GM12872 (cell line): ENCODE results near the gene AGAP1.

Experiments
- TF ChIP-seq, protein P1 (sequence below): IDR thresholded peaks from 3 replicates; pipeline ENCODE4 v1.5.1; 2011; ENCODE audit warnings: low read depth, mild to moderate bottlenecking, low read length, moderate library complexity; ENCODE audit not compliant: insufficient read depth

The AGAP1 gene

DNA sequence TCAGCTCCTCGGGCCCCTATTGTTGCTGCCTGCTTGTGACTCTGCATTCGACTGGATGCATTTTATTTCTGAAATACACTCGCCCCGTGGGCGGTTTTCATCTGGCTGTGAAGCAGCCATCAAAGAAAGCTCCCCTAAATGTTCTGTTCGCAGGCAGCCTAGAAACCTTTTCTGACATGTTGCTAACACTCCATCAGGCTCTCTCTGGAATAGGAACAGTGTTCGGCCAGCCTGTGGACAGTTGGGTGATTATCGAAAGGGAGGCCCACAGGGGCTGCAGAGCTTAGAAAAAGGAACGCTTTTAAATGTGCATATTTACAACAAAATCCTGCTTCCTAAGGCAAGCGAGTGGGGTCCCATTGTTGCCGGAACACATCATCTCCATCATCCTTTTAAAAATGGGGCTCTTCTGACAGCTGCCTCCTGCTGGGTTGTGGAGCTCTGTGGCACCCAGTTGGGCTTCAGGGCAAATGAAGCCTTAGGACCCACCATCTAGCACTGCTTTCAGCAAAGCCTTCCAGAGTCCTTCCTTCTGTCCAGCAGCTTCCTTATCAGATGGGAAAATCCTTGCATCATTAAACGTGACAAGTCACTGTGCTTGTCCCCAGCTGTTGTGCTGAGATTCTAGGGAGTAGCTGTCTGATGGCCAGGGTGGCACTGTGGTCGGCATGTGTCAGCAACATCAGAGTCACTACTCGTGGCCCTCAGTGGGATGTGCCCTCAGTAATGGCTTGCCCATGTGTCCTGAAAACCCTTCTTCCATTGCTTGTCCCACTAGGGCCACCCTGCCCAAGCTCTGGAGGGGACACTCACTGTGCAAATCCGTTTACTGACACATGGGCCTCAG, 571.7 kb downstream of the AGAP1 start:
- TF ChIP-seq, protein P1, sequence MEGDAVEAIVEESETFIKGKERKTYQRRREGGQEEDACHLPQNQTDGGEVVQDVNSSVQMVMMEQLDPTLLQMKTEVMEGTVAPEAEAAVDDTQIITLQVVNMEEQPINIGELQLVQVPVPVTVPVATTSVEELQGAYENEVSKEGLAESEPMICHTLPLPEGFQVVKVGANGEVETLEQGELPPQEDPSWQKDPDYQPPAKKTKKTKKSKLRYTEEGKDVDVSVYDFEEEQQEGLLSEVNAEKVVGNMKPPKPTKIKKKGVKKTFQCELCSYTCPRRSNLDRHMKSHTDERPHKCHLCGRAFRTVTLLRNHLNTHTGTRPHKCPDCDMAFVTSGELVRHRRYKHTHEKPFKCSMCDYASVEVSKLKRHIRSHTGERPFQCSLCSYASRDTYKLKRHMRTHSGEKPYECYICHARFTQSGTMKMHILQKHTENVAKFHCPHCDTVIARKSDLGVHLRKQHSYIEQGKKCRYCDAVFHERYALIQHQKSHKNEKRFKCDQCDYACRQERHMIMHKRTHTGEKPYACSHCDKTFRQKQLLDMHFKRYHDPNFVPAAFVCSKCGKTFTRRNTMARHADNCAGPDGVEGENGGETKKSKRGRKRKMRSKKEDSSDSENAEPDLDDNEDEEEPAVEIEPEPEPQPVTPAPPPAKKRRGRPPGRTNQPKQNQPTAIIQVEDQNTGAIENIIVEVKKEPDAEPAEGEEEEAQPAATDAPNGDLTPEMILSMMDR = no peak

DNA sequence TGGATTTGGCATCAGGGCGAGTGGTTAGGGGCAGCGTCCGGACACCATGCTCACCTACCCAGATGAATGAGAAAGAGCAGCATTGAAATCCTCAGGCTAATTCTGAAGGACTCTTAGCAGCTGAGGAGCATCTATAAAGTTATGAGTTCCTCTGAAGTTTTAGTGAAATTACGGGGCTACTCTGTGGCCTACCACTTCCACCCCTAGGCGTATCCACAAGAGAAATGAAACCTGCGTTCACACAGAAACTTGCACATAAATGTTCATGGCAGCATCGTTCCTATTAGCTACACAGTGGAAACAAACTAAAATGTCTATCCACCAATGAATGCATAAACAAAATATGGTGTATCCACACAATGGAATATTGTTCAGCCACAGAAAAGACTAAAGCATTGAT, 576.4 kb downstream of the AGAP1 start:
- TF ChIP-seq, protein P1 = no peak

DNA sequence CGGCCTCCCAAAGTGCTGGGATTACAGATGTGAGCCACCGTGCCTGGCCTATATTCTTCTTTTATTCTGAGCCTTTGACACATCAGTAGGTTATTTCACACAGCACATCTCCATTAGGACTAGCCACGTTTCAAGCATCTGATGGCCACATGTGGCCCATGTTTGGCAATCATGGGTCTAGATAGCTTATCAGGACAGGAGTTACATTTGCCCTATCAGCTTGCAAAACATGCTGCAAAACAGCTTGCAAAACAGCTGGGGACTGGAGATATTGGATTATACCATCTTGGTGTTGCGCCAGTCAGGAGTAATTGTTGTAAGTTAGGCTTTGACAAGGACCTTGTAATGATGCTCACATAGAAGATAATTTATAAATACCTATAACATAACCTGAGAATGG, 579.4 kb downstream of the AGAP1 start:
- TF ChIP-seq, protein P1 = no peak

DNA sequence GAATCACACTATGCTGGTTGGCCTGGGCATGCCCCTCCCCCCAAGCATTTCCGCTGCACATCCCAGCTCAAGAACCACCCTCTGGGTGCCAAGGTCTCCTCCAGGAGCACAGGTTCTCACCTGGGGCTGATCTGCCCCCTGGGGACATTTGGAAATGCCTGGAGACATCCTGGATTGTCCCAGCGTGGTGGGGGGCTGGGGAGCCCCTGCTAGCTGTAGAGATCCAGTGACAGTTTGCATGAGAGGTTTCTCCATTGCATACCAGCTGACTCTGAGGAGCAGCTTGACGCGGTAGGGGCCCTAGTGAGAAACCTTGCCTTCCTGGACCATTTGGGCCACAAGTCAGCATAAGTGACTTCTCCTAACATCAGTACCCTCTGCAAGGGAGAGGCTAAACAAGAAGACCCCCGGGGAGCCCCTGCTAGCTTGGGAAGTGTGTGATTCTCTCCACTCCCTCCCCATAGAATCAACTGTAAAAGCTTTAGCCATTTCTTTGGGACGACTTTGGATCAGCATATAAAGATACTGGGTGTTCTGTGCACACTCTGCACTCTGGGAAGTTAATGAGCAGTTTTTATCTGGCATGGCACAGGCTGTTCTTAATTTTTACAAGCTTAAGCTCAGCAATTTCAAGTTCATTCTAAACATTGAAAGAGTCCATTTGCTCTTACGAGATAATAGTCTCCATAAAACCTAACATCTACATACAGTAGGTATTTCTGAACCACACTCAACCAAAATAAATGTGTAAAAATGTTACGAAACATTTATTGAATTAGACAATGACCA, 580.2 kb downstream of the AGAP1 start:
- TF ChIP-seq, protein P1 = no peak

DNA sequence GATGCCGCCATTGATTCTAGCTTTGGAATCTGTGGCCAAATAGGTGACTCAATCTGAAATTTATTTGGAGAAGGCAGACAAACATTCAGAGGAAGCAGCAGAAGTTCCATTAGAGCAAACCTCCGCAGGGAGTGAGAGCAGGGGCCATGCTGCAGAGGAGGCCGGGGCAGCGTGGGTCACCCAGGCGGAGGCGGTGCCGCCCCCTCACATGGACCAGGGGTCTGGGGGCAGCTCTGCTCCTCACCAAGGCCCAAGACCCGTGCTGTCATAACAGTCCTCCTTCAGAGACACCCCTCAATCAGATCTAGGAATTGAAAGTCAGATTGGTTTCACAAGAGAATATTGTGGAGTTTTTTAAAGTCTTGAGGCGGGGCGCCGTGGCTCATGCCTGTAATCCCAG, 582.0 kb downstream of the AGAP1 start:
- TF ChIP-seq, protein P1 = no peak

DNA sequence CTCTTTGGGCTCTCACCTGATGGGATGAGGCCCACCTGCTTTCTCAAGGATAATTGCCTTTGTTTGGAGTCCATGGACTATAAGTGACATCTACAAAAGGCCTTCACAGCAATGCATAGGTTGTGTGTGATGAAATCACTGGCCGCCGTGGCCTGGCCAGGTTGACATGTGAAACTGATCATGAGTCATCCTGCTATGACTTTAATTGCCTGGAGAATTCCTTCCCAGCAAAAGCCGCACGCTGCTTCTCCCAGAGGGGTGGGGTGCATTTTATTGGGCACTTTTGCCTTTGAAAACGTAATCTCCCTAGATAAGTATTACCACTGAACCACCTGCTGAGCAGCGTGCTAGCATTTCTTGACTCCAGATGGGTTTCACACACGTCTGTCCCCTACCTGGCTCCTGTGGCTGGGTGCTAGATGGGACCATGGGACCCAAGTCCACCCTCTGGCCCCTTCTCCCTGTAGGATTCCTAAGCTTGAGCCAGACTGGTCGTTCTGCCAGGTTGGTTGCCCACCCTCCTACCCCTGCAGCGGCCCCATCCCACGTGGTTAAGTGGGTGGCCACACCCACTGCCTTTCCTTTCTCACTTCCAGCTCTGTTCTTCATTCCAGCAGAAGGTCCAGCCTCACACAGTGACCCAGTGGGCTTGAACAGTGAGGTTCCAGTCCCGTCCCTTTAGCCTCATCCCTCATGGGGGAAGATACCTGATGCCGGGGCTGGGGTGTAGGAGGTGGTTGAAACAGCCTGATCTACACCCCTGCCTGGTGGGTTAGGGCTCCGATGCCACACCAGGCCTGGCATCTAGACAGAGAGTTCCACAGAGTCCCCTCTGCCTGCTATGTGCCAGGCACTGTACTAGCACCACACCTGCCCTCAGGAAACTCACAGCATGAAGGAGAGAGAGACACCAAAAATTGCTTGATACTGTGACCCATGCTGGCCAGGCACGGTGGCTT, 584.7 kb downstream of the AGAP1 start:
- TF ChIP-seq, protein P1 = no peak

DNA sequence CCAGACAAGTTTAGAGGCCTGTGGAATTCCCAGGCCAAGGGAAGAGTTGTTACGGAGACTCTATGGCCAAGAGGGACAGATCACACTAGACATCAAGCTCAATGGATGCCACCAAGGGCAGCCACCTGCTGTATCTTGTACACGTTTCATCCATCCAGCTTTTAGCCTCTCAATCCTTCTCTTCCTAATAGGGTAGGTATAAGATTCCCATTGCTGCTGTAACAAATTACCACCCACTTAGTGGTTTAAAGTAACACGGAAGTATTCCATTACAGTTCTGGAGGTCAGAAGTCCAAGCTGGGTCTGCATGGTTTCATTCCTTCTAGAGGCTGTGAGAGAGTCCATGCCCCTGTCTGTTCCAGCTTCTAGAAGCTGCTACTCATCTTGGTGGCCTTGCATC, 586.6 kb downstream of the AGAP1 start:
- TF ChIP-seq, protein P1 = no peak
